ENCODE measurements around the gene HMGB4.

HMGB4 gene

GRCh38 chr1:33821291-33821690 is 42.6 kb upstream of the HMGB4 start:
- no peak for TF ChIP-seq CTCF (IDR thresholded peaks at IDR 0.05; ENCODE audit: low read depth, low read length)
- H3K4me3 ChIP-seq (ENCODE audit: low read depth, low read length) = no peak overlapping the region

- no peak for TF ChIP-seq CTCF (IDR thresholded peaks at IDR 0.05; ENCODE audit: low read depth, low read length)
- no peak overlapping the region for H3K4me3 ChIP-seq (ENCODE audit: low read depth, low read length)
Observed at GRCh38 chr1:33822396-33822795, 41.5 kb upstream of the HMGB4 start.

GRCh38 chr1:33823401-33823800 is 40.5 kb upstream of the HMGB4 start:
- no peak overlapping the region for H3K4me3 ChIP-seq (ENCODE audit: low read depth, low read length)
- no peak for TF ChIP-seq CTCF (IDR thresholded peaks at IDR 0.05; ENCODE audit: low read depth, low read length)

- H3K4me3 ChIP-seq (ENCODE audit: low read depth, low read length) = no peak overlapping the region
- TF ChIP-seq CTCF (IDR thresholded peaks at IDR 0.05; ENCODE audit: low read depth, low read length) = no peak
Observed at GRCh38 chr1:33823830-33824229, 40.0 kb upstream of the HMGB4 start.

GRCh38 chr1:33824321-33824720 is 39.6 kb upstream of the HMGB4 start:
- no peak for TF ChIP-seq CTCF (IDR thresholded peaks at IDR 0.05; ENCODE audit: low read depth, low read length)
- H3K4me3 ChIP-seq (ENCODE audit: low read depth, low read length) = no peak overlapping the region

GRCh38 chr1:33824971-33825370 is 38.9 kb upstream of the HMGB4 start:
- no peak for TF ChIP-seq CTCF (IDR thresholded peaks at IDR 0.05; ENCODE audit: low read depth, low read length)
- H3K4me3 ChIP-seq (ENCODE audit: low read depth, low read length) = no peak overlapping the region

GRCh38 chr1:33825506-33825905 is 38.4 kb upstream of the HMGB4 start:
- H3K4me3 ChIP-seq (ENCODE audit: low read depth, low read length) = no peak overlapping the region
- TF ChIP-seq CTCF (IDR thresholded peaks at IDR 0.05; ENCODE audit: low read depth, low read length) = no peak
